Ramos (cell line): ENCODE data around the gene GRAP.

ENCODE experiments used
- in situ Hi-C: fragments of 300-500 bp; cut with MboI; formaldehyde crosslinking; loops from one replicate; pipeline ENCODE4 v1.14.3; 2022; ENCODE audit warnings: low sequenced_read_pairs; ENCODE audit not compliant: unreplicated experiment

The GRAP gene

DNA sequence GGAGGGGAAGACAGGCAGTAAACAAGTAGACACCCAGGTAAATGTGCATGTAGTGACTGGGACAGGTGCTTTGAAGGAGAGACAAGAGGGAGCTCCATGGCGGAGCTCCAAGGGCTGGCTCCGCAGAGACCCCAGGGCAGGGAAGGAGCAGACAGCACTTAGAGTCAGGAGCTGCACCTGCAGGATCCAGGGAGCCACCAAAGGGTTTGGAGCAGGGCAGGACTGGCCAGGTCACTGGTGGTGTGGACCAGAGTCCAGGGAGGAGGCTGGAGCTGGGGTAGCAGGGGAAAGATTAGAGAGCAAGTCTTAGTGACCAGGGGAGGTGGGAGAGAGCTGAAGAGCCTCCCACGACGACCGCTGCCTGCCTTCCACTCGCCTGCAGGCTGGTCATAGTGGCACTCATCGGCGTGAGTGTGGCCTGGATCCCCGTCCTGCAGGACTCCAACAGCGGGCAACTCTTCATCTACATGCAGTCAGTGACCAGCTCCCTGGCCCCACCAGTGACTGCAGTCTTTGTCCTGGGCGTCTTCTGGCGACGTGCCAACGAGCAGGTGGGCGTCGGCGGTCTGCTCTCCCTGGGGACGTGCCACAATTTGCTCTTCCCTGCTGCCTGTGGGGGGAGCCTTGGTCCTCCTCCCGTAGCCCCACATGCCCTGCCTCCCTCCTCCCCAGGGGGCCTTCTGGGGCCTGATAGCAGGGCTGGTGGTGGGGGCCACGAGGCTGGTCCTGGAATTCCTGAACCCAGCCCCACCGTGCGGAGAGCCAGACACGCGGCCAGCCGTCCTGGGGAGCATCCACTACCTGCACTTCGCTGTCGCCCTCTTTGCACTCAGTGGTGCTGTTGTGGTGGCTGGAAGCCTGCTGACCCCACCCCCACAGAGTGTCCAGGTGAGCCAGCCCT, 27.5 kb downstream of the GRAP start:
- in situ Hi-C loops: no loop called here

DNA sequence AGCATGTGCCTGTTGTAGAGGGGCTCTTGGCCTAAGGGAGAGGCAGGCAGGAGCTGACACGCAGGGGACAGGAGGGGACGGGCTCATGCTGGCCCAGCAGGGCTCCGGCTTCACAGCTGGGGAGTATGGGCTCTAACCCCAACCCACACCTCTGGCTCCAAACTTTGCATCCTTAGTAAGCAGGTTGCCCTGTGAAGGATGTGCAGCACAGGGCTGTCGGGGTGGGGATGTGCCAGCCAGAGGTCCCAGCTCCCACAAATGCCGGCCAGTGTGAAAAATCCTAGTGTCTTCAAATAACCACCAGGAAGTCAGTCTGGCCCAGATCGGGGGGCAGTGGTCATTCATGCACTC, 28.2 kb downstream of the GRAP start:
- in situ Hi-C loops: no loop called here

DNA sequence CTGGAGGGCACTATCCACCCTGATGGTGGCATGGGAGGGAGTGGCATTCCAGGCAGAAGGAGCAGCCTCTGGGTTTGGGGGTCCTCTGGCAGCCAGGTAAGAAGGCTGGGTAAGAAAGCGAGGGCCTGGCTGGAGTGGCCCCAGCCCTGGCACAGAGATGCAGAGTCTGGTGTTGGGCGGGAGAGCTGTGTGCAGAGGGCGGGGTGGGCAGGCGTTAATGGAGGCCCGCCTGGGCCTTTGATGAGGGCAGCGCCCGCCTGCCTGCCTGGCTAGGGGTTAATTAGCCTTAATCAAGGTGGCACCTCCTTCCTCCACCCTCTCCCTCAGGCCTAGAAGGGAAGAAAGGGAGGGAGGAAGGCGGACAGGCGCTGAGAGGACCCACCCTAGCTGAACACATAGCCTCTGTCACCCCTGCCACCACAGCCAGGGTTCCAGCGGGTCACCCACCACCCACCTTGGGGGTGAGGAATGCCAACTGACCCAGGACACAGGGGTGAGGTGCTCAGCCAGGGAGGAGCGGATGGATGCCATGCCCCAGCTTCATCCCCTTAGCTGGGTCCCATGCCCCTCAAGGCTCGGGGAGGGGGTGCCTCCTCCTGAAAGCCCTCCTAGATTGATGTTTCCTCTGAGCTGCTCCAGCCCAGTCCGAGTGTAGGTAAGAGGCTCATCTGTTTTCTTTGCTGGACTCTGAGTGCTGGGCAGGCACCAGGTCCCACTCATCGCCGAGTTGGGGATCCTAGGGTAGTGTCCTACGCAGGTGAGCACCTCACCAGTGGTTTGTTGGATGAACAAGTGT, 28.8 kb downstream of the GRAP start:
- in situ Hi-C loops: no loop called here

DNA sequence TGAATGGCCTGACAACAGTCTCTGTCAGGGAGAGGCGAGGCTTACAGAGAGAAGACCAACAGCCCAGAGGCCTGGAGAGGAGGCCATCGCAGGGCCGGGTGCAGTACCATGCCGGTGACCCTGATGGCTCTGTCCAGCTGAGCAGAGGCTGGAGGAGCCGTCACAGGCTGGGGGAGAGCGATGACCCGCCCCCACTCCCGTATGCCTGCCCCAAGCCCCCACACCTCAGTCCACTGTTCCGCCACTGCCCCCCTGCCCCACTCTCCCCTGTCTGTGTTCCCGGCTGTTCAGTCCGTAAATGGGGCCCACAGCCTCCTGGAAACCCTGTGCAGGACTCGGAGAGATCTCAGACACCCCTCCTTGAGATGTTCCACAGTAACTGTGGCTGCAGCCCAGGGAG, 29.4 kb downstream of the GRAP start:
- in situ Hi-C loops: no loop called here

DNA sequence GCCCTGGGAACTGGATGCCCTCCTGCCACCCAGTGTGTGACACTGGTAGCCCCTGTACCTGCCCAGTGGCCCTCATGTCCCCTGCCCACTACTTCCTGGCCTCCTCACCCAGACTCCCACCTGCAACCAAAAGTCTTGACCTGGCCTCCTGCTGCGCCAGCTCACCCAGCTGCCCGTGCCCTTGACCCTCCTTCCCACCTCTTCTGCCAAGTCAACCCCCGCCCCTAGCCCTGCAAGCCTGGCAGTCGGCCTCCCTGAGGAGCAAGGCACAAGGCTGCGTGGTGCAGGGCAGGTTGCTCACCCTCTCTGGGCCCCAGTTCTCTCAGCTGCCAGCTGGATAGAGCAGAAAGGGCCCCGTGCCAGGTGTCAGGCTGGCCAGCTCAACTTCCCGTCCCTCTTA, 29.9 kb downstream of the GRAP start:
- in situ Hi-C loops: no loop called here

DNA sequence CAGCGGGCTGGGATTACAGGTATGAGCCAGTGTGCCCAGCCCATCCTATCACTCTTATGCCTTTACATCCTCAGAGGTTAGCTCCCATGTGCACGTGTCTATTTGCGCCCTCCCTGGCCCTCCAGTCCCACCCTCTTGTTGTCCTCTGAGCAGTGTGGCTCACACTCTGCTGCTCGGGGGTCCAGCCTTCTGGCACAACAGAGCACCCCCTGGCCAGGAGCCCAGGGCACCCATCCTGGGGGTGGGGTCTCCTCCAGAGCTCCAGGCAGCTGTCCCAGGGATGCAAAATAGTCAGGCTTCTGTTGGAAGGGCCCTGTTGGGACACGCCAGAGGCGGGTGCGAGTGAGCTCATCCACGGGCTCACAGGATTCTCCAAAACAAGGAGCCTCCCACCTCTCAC, 30.5 kb downstream of the GRAP start:
- in situ Hi-C loops: no loop called here

DNA sequence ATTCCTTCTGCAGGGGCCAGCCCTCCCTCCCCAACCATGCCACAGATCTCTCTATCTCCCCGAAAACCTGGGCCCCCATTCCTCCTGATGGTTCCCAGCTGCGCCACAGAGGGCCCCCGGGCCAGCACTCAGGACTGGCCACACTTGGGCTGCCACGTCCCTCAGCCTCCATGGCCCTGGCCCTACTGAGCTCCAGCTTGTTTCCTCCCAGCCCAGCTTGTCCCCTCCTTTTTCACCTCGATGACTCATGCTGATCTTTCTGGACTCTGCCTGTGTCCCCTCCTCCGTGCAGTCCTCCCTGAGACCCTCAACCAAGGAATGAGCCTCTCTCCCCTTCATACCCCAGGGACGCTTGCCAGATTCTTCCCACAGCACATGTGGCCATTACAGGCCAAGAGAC, 31.3 kb downstream of the GRAP start:
- in situ Hi-C loops: no loop called here

DNA sequence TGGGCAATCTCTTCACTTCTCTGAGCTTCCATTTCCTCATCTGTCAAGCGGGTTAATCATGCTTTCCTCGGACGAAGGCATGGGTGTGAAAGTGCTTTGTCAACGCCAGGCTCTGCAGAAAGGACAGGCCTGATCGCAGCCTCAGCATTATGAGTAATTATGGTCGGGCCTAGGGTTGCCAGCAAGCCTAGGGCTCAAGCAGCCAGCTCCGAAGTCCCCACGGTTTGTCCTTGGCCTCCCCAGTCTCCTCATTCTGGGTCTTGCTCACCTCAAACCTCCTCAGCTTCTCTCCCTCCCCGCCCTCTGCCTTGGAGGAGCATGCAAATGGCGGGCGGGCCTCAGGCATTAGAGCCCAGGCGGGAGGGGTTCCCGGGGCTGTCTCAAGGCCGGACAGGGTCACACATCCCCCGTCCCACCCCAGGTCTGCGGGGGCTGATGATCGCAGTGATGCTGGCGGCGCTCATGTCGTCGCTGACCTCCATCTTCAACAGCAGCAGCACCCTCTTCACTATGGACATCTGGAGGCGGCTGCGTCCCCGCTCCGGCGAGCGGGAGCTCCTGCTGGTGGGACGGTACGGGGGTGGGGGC, 32.0 kb downstream of the GRAP start:
- in situ Hi-C loops: no loop called here

DNA sequence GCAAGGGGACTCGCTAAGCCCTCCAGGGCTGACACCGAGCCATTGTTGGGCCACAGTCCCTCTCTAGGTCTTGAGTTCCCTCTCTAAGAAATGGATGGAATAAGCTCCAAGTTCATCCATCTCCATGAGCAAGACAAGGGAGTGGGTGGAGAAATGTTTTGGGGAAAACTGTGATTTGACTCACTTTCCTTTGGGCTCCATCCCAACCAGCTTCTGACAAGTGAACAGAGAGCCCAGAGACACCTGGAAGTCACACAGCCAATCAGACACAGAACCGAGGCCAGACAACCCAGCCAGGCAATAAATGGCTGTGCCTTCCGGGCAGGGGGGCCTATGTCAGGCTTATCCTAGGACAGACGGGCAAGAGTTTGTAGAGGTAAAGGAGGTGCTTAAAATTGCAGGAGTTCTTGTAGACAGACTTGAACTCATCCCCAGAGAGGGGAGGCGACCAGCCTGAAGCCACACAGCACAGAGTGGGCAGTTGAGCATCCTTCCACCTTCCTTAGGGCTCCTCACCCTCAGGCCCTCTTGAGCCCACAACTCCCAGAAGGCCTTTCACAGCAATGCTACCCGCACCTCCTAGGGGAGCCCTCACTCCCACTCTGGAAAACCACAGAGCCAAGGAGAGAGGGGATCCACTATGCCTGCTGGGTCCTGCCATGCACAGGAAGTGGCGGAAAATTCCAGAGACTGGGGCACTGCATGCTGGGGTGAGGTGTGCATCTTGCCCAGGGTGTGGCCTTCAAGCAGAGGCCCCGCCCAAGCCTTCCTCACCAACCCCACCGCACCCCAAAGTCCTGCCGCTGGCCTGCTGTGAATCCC, 32.7 kb downstream of the GRAP start:
- in situ Hi-C loops: no loop called here

DNA sequence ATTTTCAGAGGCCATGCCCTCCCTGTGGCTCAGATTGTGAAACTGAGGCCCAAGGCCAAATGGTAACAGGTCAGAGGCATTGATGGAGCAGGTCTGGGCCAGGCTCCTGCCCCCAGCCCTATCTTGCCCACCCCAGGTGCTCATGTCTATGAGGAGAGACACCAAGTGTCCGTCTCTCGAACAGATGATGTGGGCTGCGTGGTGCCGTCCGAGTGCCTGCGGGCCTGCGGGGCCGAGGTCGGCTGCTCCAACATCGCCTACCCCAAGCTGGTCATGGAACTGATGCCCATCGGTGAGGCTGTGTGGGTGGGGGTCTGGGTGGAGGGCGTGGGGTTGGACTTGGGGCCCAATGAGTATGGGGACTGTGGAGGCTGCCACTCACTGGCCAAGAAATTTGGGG, 33.5 kb downstream of the GRAP start:
- in situ Hi-C loops: no loop called here

DNA sequence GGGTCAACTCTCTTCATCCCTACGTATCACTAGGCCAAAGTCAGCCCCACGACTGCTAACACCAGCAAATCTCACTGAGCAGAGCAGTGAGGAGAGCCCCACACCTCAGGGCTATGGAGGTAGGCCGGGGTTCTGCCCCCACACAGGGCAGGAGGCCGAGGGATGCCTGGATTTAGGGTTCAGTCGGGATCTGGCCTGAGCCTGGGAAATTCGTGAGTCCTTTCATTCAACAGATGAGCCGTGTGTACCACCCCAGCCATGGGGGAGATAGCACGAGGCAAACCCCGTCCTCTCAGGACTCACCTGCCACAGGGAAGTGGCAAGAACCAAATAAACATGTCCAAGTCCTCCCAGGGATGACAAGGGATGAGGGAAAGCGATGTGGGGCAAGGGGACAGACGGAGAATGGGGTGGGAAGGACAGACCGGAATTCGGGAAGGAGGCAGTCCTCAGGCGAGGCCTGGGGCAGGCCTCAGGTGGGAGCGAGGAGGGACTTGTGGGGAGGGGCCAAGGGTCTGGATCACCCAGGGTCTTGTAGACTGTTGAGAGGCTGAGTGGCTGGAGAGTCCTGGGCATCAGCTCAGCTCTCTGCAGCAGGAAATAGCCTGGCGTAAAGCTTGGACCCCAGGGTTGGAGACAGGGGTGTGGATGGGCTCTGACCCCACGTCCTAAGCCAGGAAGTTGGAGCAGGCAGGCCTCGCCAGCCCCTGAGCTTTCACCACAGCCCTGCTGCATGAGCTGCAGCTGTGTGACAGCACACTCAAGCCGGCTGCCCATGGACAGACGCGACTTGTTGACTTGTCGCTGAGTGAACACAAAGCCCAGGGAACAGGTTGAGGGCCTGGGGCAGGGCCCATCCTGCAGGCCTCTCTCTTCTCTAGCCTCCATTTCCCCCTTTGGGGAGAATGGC, 34.3 kb downstream of the GRAP start:
- in situ Hi-C loops: no loop called here

DNA sequence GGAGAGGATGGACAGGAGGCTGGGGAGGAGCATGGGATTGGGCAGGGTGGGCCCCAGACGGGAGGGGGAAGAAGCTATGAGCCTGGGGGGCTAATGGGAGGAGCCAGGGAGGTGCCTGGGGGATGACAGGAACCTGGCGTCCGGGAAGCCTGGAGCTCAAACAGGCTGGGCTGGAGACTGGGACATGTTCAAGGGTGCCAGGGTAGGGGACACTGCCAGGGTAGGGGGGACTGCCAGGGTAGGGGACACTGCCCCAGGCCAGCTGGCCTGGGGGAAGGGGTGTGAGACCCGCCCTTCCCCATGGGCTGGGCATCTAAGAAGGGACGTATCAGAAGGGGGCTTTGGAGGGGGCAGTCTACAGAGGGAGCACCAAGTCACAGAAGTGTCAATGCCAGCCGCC, 35.2 kb downstream of the GRAP start:
- in situ Hi-C loops: no loop called here

DNA sequence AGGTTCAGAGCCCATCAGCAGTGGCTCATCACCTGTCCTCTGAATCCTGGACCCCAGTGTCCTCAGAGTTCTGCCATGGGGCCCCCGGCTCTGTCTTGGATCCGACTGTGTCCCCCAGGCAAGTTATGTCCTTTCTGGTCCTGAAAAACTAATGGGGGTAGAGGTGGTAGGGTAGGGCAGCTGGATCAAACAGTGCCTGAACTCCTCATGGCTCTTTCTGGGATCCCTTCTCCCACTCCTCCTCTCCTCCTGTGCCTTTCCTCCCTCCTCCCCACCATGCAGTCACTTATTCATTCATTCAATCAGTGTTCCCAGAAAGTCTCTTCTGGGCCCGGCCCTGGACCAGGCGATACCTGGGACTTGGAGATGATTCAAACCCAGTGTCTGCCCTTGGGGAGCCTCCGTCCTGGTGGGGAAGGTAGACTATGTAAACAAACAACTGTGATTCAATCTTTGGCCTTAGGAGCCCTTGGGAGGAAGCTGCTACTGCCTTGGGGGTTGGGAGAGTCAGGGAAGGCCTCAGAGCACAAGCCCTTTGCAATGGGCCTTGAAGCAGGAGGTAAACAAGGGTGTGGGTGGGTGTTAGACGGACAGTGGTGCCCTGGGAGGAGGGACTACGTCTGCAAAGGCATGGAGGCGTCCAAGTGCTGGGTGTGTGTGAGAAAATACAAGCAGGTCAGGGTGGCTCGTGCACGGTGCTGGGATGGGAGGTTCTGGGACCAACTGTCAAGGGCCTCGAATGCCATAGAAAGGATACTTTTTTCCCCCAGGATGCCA, 35.8 kb downstream of the GRAP start:
- in situ Hi-C loops: no loop called here

DNA sequence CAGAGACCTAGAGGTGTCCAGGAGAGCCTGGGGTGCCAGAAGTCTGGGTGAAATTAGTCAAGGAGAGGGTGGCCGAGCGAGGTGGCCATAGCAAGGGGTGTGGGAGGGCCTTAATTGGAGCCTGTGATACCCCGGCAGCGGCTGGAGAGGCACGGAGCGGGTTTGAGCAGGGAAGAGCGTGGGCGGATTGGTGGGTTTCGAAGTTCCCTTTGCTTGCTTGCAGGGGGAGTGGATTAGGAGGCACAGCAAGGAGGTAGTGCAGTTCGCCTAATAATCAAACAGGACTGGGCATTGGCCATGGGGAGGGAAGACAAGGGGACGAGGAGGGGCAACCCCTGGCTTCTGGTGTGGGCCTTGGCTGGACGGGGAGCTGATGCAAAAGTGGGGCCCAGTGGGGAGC, 36.8 kb downstream of the GRAP start:
- in situ Hi-C loops: no loop called here

DNA sequence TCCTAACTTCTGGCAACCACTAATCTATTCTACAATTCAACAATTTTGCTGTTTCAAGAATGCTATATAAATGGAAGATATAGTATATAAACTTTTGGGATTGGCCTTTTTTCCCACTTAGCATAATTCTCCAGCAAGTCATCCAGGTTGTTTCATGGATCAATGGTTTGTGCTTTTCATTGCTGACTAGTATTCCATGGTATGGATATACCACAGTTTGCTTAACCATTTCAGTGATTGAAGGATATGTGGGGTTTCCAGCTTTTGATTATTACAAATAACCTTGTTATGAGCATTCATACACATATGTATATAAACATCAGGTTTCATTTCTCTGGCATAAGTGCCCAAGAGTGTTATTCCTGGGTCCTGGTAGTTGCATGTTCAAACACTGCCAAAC, 40.1 kb downstream of the GRAP start:
- in situ Hi-C loops: no loop called here

DNA sequence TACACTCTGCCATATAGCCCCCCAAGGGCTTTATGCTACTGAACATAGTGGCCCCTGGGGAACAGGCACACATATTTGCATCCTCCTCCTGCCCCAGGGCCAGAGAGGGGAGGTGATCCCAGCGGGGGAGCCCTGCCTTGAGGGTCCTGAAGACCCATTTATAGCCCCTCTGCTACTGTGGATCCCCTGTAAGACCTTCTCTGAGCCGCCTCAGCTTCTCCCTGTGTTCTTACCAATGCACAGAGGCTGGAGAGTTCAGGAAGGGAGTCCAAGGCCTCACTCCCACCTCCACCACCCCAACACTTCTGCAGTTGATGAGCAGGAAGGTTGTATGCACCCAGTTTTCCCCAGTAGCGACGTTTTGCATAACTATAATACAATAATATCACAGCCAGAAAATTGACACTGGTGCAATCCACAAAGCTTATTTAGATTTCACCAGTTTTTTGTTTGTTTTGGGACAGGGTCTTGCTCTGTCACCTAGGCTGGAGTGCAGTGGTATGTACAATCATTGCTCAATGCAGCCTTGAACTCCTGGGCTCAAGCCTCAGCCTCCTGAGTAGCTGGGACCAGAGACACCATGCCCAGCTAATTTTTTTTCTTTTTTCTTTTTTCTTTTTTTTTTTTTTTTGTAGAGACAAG, 40.8 kb downstream of the GRAP start:
- in situ Hi-C loops: no loop called here

DNA sequence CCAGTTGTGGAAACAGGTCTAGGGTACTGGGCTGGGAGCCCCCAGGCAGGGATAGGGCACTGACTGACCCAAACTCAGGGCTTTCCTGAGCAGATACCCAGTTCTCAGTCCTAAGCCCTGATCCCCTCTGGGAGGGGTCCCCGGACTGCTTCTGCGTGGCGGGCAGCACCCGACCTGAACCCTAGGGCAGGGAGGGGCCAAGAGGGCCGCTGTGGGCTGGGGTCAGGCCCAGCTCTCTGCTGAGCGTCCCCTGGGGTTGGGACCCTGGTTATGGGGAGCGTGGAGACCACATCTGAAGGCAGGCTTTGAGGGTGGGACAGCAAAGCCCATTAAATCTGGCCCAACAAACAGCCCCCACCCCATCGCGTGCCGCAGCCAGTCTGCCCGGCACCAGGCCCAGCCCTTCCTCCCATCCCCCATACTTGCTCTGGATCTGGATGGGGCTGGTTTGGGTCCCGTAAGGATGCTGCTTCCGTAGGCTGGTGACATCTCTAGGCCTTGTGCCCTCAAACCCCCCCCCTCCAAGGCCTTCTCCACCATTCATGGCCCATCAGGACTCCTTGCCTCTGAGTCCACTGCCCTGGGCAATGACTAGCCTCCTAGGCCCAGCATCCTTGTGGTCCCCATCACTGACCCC, 41.5 kb downstream of the GRAP start:
- in situ Hi-C loops: no loop called here
